K562 (cell line): ENCODE measurements around the gene SETD7. TPM values are rescaled to one million over a fixed set of nuclear protein-coding genes. Genes with fewer than 3 reads are reported as not detected.
A peak's percentile ranks its signal among the peaks of the same experiment; 100 is the strongest.

Experiments used
- CTBP1 ChIP-seq: fragments of 450-650 bp; IDR thresholded peaks from 2 replicates; pipeline ENCODE4 v1.6.1; 2016; ENCODE audit warnings: borderline replicate concordance
- IRF1 ChIP-seq: sonication (generic); formaldehyde crosslinking; IDR thresholded peaks from 2 replicates; pipeline ENCODE4 v1.8.0; 2022; ENCODE audit warnings: missing genetic modification reagents, mild to moderate bottlenecking, borderline replicate concordance
- MEIS2 ChIP-seq: fragments of 450-650 bp; IDR thresholded peaks from 2 replicates; pipeline ENCODE4 v1.6.1; 2014; ENCODE audit warnings: mild to moderate bottlenecking; ENCODE audit not compliant: partially characterized antibody
- PHB2 ChIP-seq: fragments of 450-650 bp; IDR thresholded peaks from 2 replicates; pipeline ENCODE4 v1.6.1; 2017; ENCODE audit warnings: low read depth
- TEAD2 ChIP-seq: fragments of 450-650 bp; IDR thresholded peaks from 2 replicates; pipeline ENCODE4 v1.6.1; 2016; ENCODE audit warnings: missing genetic modification characterization, control low read depth, missing compliant biosample characterization
- XRCC5 ChIP-seq: fragments of 200-400 bp; formaldehyde crosslinking; IDR thresholded peaks from 2 replicates; pipeline ENCODE4 v1.6.1; 2017; ENCODE audit warnings: low read depth, mild to moderate bottlenecking, low read length
- ZNF133 ChIP-seq: fragments of 250-450 bp; sonication (Bioruptor Pico); IDR thresholded peaks from 2 replicates; pipeline ENCODE4 v1.4.0; 2020; ENCODE audit warnings: mild to moderate bottlenecking
- ZNF592 ChIP-seq: fragments of 450-650 bp; IDR thresholded peaks from 2 replicates; pipeline ENCODE4 v1.6.1; 2017; ENCODE audit warnings: antibody characterized with exemption, mild to moderate bottlenecking
- ZSCAN29 ChIP-seq: fragments of 450-650 bp; IDR thresholded peaks from 2 replicates; pipeline ENCODE4 v1.6.1; 2017
- polyA plus RNA-seq, 8 experiments: library from polyadenylated mRNA; depleted of rRNA in 4 of 8; stranded (reverse) in 5 of 8; unstranded in 3 of 8; fragments of >200 nt; fragmentation: Nextera tagmentation in 2 of 8; fragmentation: Illumina TruSeq in 1 of 8; extraction: Ambion mirVana in 2 of 8; extraction: Trizol in 1 of 8; gene quantifications; 2 replicates each; pipeline versions ENCODE4 v1.2.1 to v1.2.3, GENCODE V29; 2011 to 2014; ENCODE audit warnings: inconsistent platforms in 1 of 8, missing spikeins in 1 of 8
- total RNA-seq, 7 experiments: library from RNA; depleted of rRNA in 6 of 7; stranded (reverse); fragments of >200 nt in 6 of 7; fragmentation: Illumina TruSeq in 2 of 7; extraction: Trizol in 2 of 7; gene quantifications; 2 replicates each; pipeline versions ENCODE4 v1.2.1 to v1.2.3, GENCODE V29; 2011 to 2021; ENCODE audit warnings: low replicate concordance in 1 of 7
- TF ChIP-seq, protein P1 (sequence below), 2 experiments: fragments of 450-650 bp; IDR thresholded peaks; 2 replicates each; pipeline ENCODE4 v1.6.1; 2018; ENCODE audit warnings: mild to moderate bottlenecking in 2 of 2, low read depth in 1 of 2; ENCODE audit not compliant: partially characterized antibody in 2 of 2

Gene SETD7
- total and polyA plus RNA-seq, 9 of the 15 experiments (the other 6 are each of a cell fraction or from before 2014, with no cell fraction given) = 0.37 to 2.4 (median 1.7) TPM

- TF ChIP-seq IRF1 (CRISPR knock-in tag) = 0 out of 2 replicates have a peak, but pooled peaks have one; percentile 72
- TF ChIP-seq, protein P1, sequence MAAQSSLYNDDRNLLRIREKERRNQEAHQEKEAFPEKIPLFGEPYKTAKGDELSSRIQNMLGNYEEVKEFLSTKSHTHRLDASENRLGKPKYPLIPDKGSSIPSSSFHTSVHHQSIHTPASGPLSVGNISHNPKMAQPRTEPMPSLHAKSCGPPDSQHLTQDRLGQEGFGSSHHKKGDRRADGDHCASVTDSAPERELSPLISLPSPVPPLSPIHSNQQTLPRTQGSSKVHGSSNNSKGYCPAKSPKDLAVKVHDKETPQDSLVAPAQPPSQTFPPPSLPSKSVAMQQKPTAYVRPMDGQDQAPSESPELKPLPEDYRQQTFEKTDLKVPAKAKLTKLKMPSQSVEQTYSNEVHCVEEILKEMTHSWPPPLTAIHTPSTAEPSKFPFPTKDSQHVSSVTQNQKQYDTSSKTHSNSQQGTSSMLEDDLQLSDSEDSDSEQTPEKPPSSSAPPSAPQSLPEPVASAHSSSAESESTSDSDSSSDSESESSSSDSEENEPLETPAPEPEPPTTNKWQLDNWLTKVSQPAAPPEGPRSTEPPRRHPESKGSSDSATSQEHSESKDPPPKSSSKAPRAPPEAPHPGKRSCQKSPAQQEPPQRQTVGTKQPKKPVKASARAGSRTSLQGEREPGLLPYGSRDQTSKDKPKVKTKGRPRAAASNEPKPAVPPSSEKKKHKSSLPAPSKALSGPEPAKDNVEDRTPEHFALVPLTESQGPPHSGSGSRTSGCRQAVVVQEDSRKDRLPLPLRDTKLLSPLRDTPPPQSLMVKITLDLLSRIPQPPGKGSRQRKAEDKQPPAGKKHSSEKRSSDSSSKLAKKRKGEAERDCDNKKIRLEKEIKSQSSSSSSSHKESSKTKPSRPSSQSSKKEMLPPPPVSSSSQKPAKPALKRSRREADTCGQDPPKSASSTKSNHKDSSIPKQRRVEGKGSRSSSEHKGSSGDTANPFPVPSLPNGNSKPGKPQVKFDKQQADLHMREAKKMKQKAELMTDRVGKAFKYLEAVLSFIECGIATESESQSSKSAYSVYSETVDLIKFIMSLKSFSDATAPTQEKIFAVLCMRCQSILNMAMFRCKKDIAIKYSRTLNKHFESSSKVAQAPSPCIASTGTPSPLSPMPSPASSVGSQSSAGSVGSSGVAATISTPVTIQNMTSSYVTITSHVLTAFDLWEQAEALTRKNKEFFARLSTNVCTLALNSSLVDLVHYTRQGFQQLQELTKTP (IDR thresholded peaks at IDR 0.05; ENCODE audit: low read depth in 1 of 2, partially characterized antibody in 2 of 2) = peak in 1 of 2 experiments; percentile 75
- no peak for TF ChIP-seq TEAD2 (tag)
- peak; percentile 3 for TF ChIP-seq MEIS2
- TF ChIP-seq ZSCAN29 = 0 out of 2 replicates have a peak, but pooled peaks have one; percentile 23
- TF ChIP-seq PHB2 = no peak
- TF ChIP-seq ZNF133 (CRISPR knock-in tag) = no peak
- TF ChIP-seq ZNF592 = peak; percentile 73
- 0 out of 2 replicates have a peak, but pooled peaks have one; percentile 28 for TF ChIP-seq XRCC5
- TF ChIP-seq CTBP1 = no peak; the same call in 1 of the 2 replicates
Measured at GRCh38 chr4:139453041-139453370, 103.0 kb downstream of the SETD7 start (continued).
